Liver (tissue), 3 donors: ENCODE data around the gene PTPRN2.

Experiments used
- CTCF ChIP-seq: fragments of 150-350 bp; IDR thresholded peaks from 2 replicates; pipeline ENCODE4 v1.5.1; 2017; ENCODE audit warnings: improper control_type of control experiment, low read depth, low read length; ENCODE audit not compliant: missing input control
- JUND ChIP-seq, 2 donors: IDR thresholded peaks; 2 replicates each; pipeline ENCODE4 v1.6.1; 2016; ENCODE audit warnings: antibody characterized with exemption in 2 of 2
- RAD21 ChIP-seq, 2 donors: IDR thresholded peaks; 2 replicates each; pipeline ENCODE4 v1.6.1; 2016; ENCODE audit warnings: antibody characterized with exemption in 2 of 2, mild to moderate bottlenecking in 2 of 2
- REST ChIP-seq: IDR thresholded peaks from 2 replicates; pipeline ENCODE4 v1.6.1; 2016; ENCODE audit warnings: antibody characterized with exemption, mild to moderate bottlenecking
- RXRA ChIP-seq, 2 donors: IDR thresholded peaks; 2 replicates each; pipeline ENCODE4 v1.6.1; 2017 to 2018; ENCODE audit warnings: antibody characterized with exemption in 2 of 2, mild to moderate bottlenecking in 1 of 2
- SP1 ChIP-seq: IDR thresholded peaks from 2 replicates; pipeline ENCODE4 v1.6.1; 2018; ENCODE audit warnings: antibody characterized with exemption, mild to moderate bottlenecking
- TAF1 ChIP-seq: conservative IDR thresholded peaks from 2 replicates; pipeline ENCODE4 v1.6.1; 2016; ENCODE audit warnings: antibody characterized with exemption, mild to moderate bottlenecking
- donor health status: healthy.
- donor health status: healthy.

- TF ChIP-seq SP1 (no peak), TAF1 (no peak), RAD21 (IDR thresholded peaks at IDR 0.05) (no peak), CTCF (no peak), JUND (IDR thresholded peaks at IDR 0.05) (no peak), RXRA (IDR thresholded peaks at IDR 0.05) (no peak), REST (no peak)
Measured at GRCh38 chr7:158261362-158262235, 326.0 kb downstream of the PTPRN2 start.
